Natural killer cell (primary cell): ENCODE data around the gene IFNA5. TPM values are rescaled to one million over a fixed set of nuclear protein-coding genes. Genes with fewer than 3 reads are reported as not detected.

Experiments used
- ATAC-seq, 3 donors: fragments of 150-1000 bp in 2 of 3; fragments of 200-7000 bp in 1 of 3; cut with Tn5 transposase; 1 replicate in 1 of 3; 2 replicates in 2 of 3; pipeline ENCODE4 v1.10.0; 2021; ENCODE audit warnings: mild to moderate bottlenecking in 2 of 3, moderate library complexity in 2 of 3
- DNase-seq, 2 donors: peaks; one replicate each; pipeline versions ENCODE4 v3.0.0 to v3.0.0-alpha.2; 2013 to 2021; ENCODE audit warnings: mixed read lengths in 1 of 2
- H3K27ac ChIP-seq: one replicate; pipeline ENCODE4 v1.5.1; 2013; ENCODE audit warnings: mild to moderate bottlenecking, low read length
- H3K27me3 ChIP-seq: one replicate; pipeline ENCODE4 v1.6.1; 2013; ENCODE audit warnings: low read length; ENCODE audit not compliant: control insufficient read depth, insufficient read depth
- H3K36me3 ChIP-seq: one replicate; pipeline ENCODE4 v1.6.1; 2013; ENCODE audit warnings: low read length; ENCODE audit not compliant: control insufficient read depth, insufficient read depth
- H3K4me1 ChIP-seq: one replicate; pipeline ENCODE4 v1.6.1; 2013; ENCODE audit warnings: low read length; ENCODE audit not compliant: control insufficient read depth, insufficient read depth
- H3K4me3 ChIP-seq: one replicate; pipeline ENCODE4 v1.5.1; 2013; ENCODE audit warnings: low read length
- H3K9me3 ChIP-seq: one replicate; pipeline ENCODE4 v1.6.1; 2013; ENCODE audit warnings: low read length; ENCODE audit not compliant: control insufficient read depth, insufficient read depth
- H3K27ac Mint-ChIP-seq, 2 donors: one replicate each; pipeline ENCODE4 v1.8.0; 2022; ENCODE audit warnings: mild to moderate bottlenecking in 2 of 2, mixed read lengths in 2 of 2, moderate library complexity in 1 of 2
- H3K27me3 Mint-ChIP-seq, 2 donors: one replicate each; pipeline ENCODE4 v1.8.0; 2022; ENCODE audit warnings: low read depth in 2 of 2, mixed read lengths in 2 of 2
- H3K36me3 Mint-ChIP-seq: one replicate; pipeline ENCODE4 v1.8.0; 2022; ENCODE audit warnings: mixed read lengths
- H3K4me1 Mint-ChIP-seq, 2 donors: one replicate each; pipeline ENCODE4 v1.8.0; 2022; ENCODE audit warnings: mixed read lengths in 2 of 2
- H3K4me3 Mint-ChIP-seq: one replicate; pipeline ENCODE4 v1.8.0; 2022; ENCODE audit warnings: mild to moderate bottlenecking, moderate library complexity, mixed read lengths
- H3K9me3 Mint-ChIP-seq, 2 donors: one replicate each; pipeline ENCODE4 v1.8.0; 2022; ENCODE audit warnings: mixed read lengths in 2 of 2
- whole genome bisulfite sequencing: methylation state at CpG from one replicate; pipeline ENCODE4 v1.1.7; 2013; ENCODE audit warnings: missing lambda C conversion rate; ENCODE audit not compliant: insufficient coverage; 5-methylcytosine and 5-hydroxymethylcytosine counted together
- intact Hi-C: fragments of 100-400 bp; cut with micrococcal nuclease; formaldehyde crosslinking; loops from one replicate; pipeline ENCODE4 v1.14.2; 2022
- total RNA-seq, 4 donors: library from RNA; stranded (reverse); fragments of 120-200 nt in 1 of 4; gene quantifications; one replicate each; pipeline versions ENCODE4 v1.2.3 to v1.2.4, GENCODE V29; 2013 to 2022
- TF ChIP-seq, protein P1 (sequence below): fragments of 200-600 bp; IDR thresholded peaks from one replicate; pipeline ENCODE4 v1.8.0; 2022; ENCODE audit warnings: antibody characterized with exemption

Gene IFNA5
- total RNA-seq, 3 donors from 2014 or later (not counting 1 experiment from before 2014, with no cell fraction given) = not detected

DNA sequence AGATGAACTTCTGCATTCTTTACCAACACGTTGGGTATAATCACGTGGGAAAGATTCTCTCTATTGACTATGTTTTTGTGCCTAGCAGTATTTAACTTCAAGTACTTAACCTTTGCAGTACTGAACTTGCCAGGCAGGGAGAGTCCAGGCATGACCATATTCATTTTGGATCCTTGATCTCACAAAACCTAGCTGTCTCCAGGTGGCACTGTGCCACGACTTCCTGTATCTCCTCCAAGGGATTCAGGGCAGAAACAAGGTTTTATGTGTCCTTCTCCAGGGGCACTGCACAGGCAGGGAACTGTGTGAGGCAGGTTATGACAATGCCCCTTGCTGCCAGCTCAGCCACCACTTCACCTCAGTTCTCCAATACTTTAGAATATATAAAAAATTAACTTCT, 11.7 kb upstream of the IFNA5 start:
- 34% methylated on average over 3 of the region's 3 CpGs for WGBS
- no peaks in the 10 kb centered on the region for H3K9me3 Mint-ChIP-seq

DNA sequence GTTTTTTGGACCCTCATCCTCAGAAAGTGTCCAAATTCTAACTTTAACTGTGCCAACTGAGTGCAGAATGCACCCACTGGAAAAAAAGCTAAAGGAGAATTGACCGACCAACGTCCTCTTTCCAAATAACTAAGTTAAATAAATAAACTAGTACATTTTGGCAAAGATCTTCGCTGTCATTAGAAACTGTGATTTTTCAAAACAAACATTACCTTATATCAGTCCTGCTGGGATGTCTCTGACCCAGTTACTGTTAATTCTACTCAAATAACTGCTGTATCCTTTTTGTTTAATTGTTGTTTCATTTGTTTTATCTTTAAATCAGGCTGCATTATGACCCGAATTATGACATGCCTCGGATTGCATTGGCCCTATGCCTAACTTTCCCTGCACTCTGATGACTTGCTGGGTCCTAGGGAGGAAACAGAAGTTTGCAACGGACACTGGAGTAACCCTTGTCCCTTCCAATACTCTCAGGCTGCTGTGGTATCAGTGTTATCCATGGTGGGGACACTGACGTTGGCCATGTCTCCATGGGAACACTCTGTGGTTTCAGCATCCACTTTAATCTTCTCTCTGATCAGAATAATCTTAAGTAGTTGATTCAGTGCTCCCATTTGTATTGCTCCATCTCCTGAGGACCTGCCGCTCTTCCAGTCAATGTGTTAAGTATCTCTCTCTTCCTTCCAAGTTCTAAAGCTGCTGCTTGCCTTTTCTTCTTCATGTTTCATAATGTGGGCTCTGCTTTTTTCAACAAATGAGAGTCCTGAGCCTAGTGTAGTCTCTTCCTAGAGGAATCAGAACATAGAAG, 11.1 kb upstream of the IFNA5 start:
- TF ChIP-seq, protein P1, sequence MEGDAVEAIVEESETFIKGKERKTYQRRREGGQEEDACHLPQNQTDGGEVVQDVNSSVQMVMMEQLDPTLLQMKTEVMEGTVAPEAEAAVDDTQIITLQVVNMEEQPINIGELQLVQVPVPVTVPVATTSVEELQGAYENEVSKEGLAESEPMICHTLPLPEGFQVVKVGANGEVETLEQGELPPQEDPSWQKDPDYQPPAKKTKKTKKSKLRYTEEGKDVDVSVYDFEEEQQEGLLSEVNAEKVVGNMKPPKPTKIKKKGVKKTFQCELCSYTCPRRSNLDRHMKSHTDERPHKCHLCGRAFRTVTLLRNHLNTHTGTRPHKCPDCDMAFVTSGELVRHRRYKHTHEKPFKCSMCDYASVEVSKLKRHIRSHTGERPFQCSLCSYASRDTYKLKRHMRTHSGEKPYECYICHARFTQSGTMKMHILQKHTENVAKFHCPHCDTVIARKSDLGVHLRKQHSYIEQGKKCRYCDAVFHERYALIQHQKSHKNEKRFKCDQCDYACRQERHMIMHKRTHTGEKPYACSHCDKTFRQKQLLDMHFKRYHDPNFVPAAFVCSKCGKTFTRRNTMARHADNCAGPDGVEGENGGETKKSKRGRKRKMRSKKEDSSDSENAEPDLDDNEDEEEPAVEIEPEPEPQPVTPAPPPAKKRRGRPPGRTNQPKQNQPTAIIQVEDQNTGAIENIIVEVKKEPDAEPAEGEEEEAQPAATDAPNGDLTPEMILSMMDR = no peak
- intact Hi-C loops = no loop called here
- H3K27ac Mint-ChIP-seq = no peak overlapping the region

More for the DNA sequence above, 11.7 kb upstream of the IFNA5 start:
- peaks cover 7% of the 10 kb centered on the region for H3K36me3 ChIP-seq
- H3K9me3 ChIP-seq = no peaks in the 10 kb centered on the region
- Mint-ChIP-seq H3K36me3 (peaks cover 5% of the 10 kb centered on the region), H3K4me3 (no peak overlapping the region), H3K27me3 (peaks cover 0 to 8% of the 10 kb centered on the region in 2 donors), H3K4me1 (peaks cover 0 to 4% of the 10 kb centered on the region in 2 donors), H3K27ac (no peak overlapping the region)
- no peaks in the 10 kb centered on the region for H3K27me3 ChIP-seq
- intact Hi-C loops = no loop called here
- H3K4me3 ChIP-seq = no peak overlapping the region
- ATAC-seq = no peak
- TF ChIP-seq, protein P1 = no peak
- no peak overlapping the region for H3K27ac ChIP-seq
- no peaks in the 10 kb centered on the region for H3K4me1 ChIP-seq
- DNase-seq = no peak

DNA sequence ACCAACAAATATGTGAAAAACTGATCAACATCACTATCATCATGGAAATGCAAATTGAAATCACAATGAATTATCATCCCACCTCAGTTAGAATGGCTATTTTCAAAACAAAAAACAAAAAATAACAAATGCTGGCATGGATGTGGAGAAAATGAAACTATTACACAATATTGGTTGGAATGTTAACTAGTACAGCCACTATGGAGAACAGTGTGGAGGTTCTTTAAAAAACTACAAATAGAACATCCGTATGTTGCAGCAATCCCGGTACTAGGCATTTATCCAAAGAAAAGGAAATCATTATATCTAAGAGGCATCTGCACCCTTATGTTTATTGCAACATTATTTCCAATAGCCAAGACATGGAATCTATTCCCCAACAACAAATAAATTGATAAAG, 9.0 kb upstream of the IFNA5 start:
- no peak overlapping the region for H3K4me3 ChIP-seq
- intact Hi-C loops = no loop called here
- WGBS = 89% methylated on average over 2 of the region's 2 CpGs
- no peaks in the 10 kb centered on the region for H3K27me3 ChIP-seq
- H3K36me3 ChIP-seq = no peaks in the 10 kb centered on the region
- H3K9me3 Mint-ChIP-seq = no peaks in the 10 kb centered on the region
- peaks cover 5 to 10% of the 10 kb centered on the region in 2 donors for H3K4me1 Mint-ChIP-seq
- no peak for DNase-seq
- no peak overlapping the region for H3K27ac ChIP-seq
- no peaks in the 10 kb centered on the region for H3K4me1 ChIP-seq
- peaks cover 7 to 13% of the 10 kb centered on the region in 2 donors for H3K27me3 Mint-ChIP-seq
- H3K27ac Mint-ChIP-seq = no peak overlapping the region
- ATAC-seq = no peak
- H3K36me3 Mint-ChIP-seq = peaks cover 5% of the 10 kb centered on the region
- H3K4me3 Mint-ChIP-seq = no peak overlapping the region
- no peaks in the 10 kb centered on the region for H3K9me3 ChIP-seq
- TF ChIP-seq, protein P1 = no peak

More for the DNA sequence above, 11.1 kb upstream of the IFNA5 start:
- no peak overlapping the region for H3K4me3 Mint-ChIP-seq
- peaks cover 5% of the 10 kb centered on the region for H3K36me3 Mint-ChIP-seq
- Histone ChIP-seq H3K36me3 (peaks cover 7% of the 10 kb centered on the region), H3K27ac (no peak overlapping the region), H3K27me3 (no peaks in the 10 kb centered on the region), H3K4me1 (no peaks in the 10 kb centered on the region), H3K4me3 (no peak overlapping the region), H3K9me3 (no peaks in the 10 kb centered on the region)
- H3K27me3 Mint-ChIP-seq = peaks cover 0 to 8% of the 10 kb centered on the region in 2 donors
- H3K4me1 Mint-ChIP-seq = peaks cover 5 to 10% of the 10 kb centered on the region in 2 donors
- no peak for ATAC-seq
- H3K9me3 Mint-ChIP-seq = no peaks in the 10 kb centered on the region
- WGBS = 66% methylated on average over 8 of the region's 8 CpGs
- DNase-seq = no peak
